ENCODE measurements around the gene ZP1. TPM values are rescaled to one million over a fixed set of nuclear protein-coding genes. Genes with fewer than 3 reads are reported as not detected.

The ZP1 gene
- total RNA-seq, 1 experiment from 2014 or later, result not detected

GRCh38 chr11:60918251-60918938, 51.1 kb downstream of the ZP1 start:
- intact Hi-C loops (cut with micrococcal nuclease; ENCODE audit: unreplicated experiment), result loop anchor here (10.0 kb wide), 1 partner anchor 1354 kb away; no protein-coding TSS in a partner anchor
- no TSS peak for BruUV-seq (replicated peaks)
- CTCF ChIA-PET, result interaction anchor here (0.7 kb wide), 1 partner anchor 9 kb away, joined by 6 read pairs; no protein-coding TSS in a partner anchor

GRCh38 chr11:60918939-60919265, 51.6 kb downstream of the ZP1 start:
- intact Hi-C loops (cut with micrococcal nuclease; ENCODE audit: unreplicated experiment), result loop anchor here (10.0 kb wide), 1 partner anchor 1354 kb away; no protein-coding TSS in a partner anchor
- Histone ChIP-seq H3K36me3 (ENCODE audit: insufficient read depth, low read length, poor library complexity, severe bottlenecking) (peaks cover 31% of the 10 kb centered on the region), H3K27ac (ENCODE audit: low read depth, low read length, poor library complexity, severe bottlenecking) (no peak overlapping the region), H3K4me3 (ENCODE audit: low read depth, low read length, poor library complexity, severe bottlenecking) (no peak overlapping the region), H3K4me1 (ENCODE audit: insufficient read depth, low read length, poor library complexity, severe bottlenecking) (peaks cover 23% of the 10 kb centered on the region), H3K27me3 (replicated peaks; ENCODE audit: insufficient read depth, low read depth, low read length, poor library complexity) (no peaks in the 10 kb centered on the region), H3K9me3 (ENCODE audit: low read depth, low read length, poor library complexity, severe bottlenecking) (no peaks in the 10 kb centered on the region)
- ChIA-PET CTCF (interaction anchor here (0.7 kb wide), 1 partner anchor 8 kb away, joined by 6 read pairs; no protein-coding TSS in a partner anchor), POLR2A (ENCODE audit: low non-redundant PET) (no interaction called here)
- no peak for TF ChIP-seq EZH2 (IDR thresholded peaks at IDR 0.05; ENCODE audit: borderline replicate concordance, low read depth, low read length, poor library complexity, severe bottlenecking)
- no peak for TF ChIP-seq CTCF (conservative IDR thresholded peaks at IDR 0.05; ENCODE audit: low read depth, low read length)
- peak; percentile 27 for DNase-seq (ENCODE audit: low spot score)
- BruUV-seq (replicated peaks), result no TSS peak

More at GRCh38 chr11:60918251-60918938, 51.1 kb downstream of the ZP1 start:
- Histone ChIP-seq H3K4me1 (ENCODE audit: insufficient read depth, low read length, poor library complexity, severe bottlenecking) (peaks cover 18% of the 10 kb centered on the region), H3K9me3 (ENCODE audit: low read depth, low read length, poor library complexity, severe bottlenecking) (no peaks in the 10 kb centered on the region), H3K36me3 (ENCODE audit: insufficient read depth, low read length, poor library complexity, severe bottlenecking) (peaks cover 30% of the 10 kb centered on the region), H3K27ac (ENCODE audit: low read depth, low read length, poor library complexity, severe bottlenecking) (no peak overlapping the region), H3K27me3 (replicated peaks; ENCODE audit: insufficient read depth, low read depth, low read length, poor library complexity) (no peaks in the 10 kb centered on the region), H3K4me3 (ENCODE audit: low read depth, low read length, poor library complexity, severe bottlenecking) (no peak overlapping the region)
- DNase-seq (ENCODE audit: low spot score), result no peak
- POLR2A ChIA-PET (ENCODE audit: low non-redundant PET), result no interaction called here
- no peak for TF ChIP-seq EZH2 (IDR thresholded peaks at IDR 0.05; ENCODE audit: borderline replicate concordance, low read depth, low read length, poor library complexity, severe bottlenecking)
- TF ChIP-seq CTCF (conservative IDR thresholded peaks at IDR 0.05; ENCODE audit: low read depth, low read length), result no peak

- Histone ChIP-seq H3K4me1 (ENCODE audit: insufficient read depth, low read length, poor library complexity, severe bottlenecking) (peaks cover 26% of the 10 kb centered on the region), H3K36me3 (ENCODE audit: insufficient read depth, low read length, poor library complexity, severe bottlenecking) (peaks cover 31% of the 10 kb centered on the region), H3K9me3 (ENCODE audit: low read depth, low read length, poor library complexity, severe bottlenecking) (no peaks in the 10 kb centered on the region), H3K27ac (ENCODE audit: low read depth, low read length, poor library complexity, severe bottlenecking) (no peak overlapping the region), H3K4me3 (ENCODE audit: low read depth, low read length, poor library complexity, severe bottlenecking) (no peak overlapping the region), H3K27me3 (replicated peaks; ENCODE audit: insufficient read depth, low read depth, low read length, poor library complexity) (no peaks in the 10 kb centered on the region)
- no TSS peak for BruUV-seq (replicated peaks)
- ChIA-PET CTCF (no interaction called here), POLR2A (ENCODE audit: low non-redundant PET) (no interaction called here)
- TF ChIP-seq EZH2 (IDR thresholded peaks at IDR 0.05; ENCODE audit: borderline replicate concordance, low read depth, low read length, poor library complexity, severe bottlenecking) (no peak), CTCF (conservative IDR thresholded peaks at IDR 0.05; ENCODE audit: low read depth, low read length) (no peak)
- DNase-seq (ENCODE audit: low spot score), result no peak
- intact Hi-C loops (cut with micrococcal nuclease; ENCODE audit: unreplicated experiment), result loop anchor here (10.0 kb wide), 1 partner anchor 1355 kb away; no protein-coding TSS in a partner anchor
Observed at GRCh38 chr11:60919320-60919719, 52.0 kb downstream of the ZP1 start.

Data from A673 (cell line).